Middle frontal gyrus (tissue), 1 donor: ENCODE results near the gene EVX2.

Experiments used
- DNase-seq: peaks from one replicate; pipeline ENCODE4 v3.0.0-alpha.2; 2015; ENCODE audit warnings: low spot score; ENCODE audit errors: extremely low spot score

The EVX2 gene

DNA sequence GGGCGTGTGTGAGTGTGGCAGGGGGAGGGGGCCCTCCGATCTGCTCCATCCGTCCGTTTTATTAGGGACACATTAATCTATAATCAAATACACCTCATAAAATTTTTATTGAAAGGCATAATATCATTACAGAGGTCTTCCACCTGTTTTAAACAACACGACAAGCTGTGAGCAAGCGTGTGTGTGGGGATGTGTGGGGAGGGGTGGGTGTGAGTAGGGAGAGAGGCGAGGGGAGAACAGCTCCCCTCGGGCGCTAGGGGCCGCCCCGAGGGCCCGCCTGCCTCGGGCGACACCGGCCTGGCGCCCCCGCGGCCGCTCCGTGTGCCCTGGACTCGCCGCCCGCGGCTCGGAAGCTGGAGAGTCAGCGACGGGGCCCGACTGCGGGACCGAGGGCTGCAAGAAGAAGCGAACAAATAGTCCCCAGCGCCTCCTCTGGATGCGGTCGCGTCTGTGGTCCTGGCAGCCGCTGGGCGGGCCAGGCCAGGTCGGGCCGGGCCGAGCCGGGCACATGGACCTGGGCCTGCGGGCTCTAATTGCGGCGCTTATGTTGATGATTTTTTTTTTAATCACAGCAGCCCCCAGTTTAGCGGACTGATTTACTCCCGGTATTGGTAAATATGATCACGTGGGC lies 38.4 kb upstream of the EVX2 start:
- DNase-seq = no peak

DNA sequence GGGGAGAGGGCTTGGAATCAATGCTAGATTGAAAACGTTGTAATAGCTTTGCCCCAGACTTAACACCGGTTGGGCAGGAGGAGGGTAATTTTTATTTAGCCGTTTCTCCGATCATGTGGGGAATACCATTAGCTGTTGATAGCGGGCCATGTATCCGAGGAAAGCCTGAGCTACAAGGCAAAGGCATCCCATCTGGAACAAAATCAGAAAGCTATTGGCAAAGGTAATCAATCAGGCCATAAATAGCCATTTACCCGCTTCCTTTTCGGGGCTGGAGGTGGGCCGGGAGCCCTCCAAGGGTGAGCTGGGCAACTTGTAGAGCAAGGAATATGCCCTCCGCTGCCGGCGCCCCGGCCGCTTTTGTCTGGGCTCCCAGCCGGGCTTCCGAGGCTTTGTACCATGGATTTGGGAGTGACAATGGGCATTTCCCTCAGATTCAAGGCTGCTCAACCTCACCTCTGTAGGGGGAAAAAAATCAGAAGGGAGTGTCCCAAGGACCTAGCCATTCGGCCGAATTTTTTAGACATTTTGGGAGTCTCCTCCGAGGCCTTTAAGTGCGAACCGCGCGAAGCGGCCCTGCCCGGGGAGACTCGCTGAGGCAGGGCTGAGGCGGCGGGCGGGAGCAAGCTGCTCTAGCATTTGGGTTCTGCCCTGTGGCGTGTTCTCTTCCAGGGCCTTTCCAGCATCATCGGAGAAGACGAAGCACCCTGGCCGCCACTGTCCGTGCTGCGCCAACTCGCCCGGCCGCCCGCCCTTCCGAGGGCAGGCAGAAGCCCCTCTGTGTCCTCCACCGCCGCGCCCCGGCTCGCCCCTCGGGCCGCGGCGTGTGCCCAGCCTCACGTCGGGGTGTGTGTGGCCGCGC lies 37.7 kb upstream of the EVX2 start:
- no peak for DNase-seq

DNA sequence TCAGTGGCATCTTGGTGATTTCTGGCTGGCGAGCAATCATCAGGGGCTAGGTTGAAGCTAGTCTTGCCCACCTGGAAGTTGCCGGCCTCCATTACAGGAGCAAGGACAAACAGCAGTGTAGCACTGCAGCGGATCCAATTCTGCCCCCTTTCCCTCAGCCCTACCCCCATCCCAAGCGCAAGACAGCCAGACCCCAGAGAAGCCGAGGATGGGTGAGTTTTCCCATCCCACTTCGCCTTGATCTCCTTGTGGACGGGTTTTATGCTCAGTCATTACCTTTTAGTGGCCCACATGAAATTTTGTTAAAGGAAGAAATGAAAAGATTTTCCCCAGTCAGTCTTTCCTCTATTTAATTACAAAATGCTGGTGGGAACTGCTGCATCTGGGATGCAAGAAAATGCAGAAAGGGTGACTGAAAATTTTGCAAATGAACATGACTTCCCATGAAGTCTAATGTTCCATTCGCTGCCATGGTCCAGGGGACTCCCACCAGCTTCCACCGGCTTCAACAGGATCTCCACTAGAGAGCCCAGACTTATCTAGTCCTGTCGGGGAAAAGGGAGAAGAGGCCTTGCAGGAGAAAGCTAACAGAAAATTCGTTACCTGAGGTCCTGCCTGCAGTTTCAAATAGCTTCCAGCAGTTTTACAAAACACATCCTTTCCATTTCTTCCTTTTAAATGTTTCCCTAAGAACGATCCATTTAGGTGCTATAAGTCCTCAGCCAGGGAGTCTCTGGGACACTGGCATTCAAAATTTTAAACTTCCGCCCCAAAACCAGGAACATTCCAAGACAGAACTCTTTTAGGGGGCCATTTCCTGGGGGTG lies 36.8 kb upstream of the EVX2 start:
- DNase-seq = no peak

DNA sequence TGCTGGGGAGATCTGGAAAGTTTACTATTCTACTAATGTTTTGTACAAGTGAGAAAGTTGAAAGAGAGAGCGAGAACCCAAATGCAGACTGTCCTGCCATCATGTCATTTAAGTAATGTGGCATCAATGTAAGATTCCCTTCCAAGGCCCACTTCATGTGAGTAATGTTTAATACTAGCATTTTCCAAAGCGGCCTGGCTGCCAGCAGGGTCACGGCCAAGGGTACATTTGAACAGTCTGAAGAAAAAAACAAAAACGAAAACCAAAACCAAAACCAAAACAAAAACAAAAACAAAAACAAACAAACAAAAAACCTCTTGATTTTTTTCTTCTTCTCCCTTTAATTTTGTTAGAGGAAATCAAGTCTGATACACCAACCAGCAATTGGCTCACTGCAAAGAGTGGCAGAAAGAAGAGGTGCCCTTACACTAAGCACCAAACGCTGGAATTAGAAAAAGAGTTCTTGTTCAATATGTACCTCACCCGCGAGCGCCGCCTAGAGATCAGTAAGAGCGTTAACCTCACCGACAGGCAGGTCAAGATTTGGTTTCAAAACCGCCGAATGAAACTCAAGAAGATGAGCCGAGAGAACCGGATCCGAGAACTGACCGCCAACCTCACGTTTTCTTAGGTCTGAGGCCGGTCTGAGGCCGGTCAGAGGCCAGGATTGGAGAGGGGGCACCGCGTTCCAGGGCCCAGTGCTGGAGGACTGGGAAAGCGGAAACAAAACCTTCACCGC lies 35.0 kb upstream of the EVX2 start:
- no peak for DNase-seq

DNA sequence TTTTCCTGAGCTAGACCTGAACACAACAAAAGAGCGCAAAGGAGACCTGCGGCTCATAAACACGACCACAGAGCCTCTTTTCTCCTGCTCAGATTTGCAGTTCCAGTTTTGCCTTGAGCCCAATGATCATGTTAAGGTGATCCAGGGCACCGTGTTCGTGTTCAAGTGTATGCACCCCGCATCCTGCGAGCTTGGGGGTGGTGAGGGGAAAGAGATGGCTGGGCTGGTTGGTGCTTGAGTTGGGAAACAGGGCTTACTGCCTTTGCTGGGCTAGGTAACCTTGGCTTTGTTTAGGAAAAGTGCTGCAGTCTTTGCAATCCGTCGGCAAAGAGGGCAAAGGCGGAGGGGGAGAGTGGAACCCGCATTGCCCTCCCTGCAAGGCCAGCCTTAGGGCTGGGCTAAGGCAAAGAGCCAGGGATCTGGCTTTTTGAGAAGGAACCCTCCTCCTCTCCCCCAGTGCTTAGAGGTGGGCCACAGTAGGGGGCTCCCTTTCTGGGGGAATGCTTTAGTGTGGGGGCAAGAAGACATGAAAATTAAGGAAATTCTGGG lies 34.1 kb upstream of the EVX2 start:
- no peak for DNase-seq

DNA sequence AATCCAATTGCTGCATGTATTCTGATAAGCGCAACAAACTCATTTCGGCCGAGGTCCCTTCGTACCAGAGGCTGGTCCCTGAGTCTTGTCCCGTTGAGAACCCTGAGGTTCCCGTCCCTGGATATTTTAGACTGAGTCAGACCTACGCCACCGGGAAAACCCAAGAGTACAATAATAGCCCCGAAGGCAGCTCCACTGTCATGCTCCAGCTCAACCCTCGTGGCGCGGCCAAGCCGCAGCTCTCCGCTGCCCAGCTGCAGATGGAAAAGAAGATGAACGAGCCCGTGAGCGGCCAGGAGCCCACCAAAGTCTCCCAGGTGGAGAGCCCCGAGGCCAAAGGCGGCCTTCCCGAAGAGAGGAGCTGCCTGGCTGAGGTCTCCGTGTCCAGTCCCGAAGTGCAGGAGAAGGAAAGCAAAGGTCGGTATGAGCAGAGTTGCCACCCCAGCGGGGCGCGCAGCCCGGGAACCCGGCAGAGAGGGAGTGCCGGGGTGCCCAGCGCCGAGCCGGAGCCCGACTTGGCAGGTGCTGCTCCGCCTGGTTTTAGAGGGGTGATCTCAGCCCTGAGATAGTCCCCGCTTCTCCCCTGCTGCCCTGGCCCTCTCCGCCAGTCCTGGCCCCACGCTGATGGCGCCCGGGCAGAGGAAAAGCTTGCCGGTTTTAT lies 33.5 kb upstream of the EVX2 start:
- DNase-seq = no peak

DNA sequence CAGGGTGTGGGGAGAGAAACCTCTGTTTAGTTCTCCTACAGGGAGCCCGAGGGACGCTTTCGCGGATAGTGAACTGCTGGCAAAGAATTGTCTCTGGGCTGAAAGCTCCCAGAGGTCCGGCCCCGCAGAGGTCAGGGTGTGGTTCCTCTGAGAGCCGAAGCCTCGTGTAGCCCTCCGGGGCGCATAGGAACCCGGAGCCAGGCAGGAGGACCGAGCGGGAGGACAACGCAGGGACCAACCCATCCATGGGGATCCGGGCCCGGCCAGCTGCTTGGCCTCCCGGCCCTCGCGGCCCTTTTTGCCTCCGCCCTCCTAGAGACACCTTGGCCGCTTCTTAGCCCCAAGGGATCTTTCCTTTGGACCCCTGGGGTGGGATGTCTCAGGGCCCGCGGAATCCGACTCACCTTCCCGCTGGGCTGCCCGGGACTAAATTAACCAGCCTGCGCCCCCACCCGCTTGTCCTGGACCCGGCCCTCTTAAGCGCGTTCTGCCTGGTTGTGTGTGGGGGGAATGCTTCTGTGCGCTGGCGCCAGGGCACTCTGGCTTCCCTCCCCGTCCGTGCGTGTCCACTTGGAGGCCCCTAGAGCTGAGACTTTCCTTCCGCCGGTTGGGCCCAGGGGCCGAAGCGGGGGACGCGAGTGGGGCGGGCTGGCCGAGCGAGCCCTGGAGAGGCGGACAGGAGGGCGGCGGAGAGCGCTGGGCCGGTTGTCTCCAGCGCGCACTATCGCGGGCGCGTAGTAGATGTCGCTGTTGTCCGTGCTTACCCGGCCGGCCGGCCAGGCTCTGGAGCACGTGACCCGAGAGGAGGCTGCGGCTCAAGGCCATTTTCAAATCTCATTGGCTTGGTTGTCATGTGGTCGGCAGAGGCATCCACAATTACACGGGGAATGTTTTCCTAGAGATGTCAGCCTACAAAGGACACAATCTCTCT lies 32.4 kb upstream of the EVX2 start, which contains the start of gene HOXD10:
HOXD10 (plus strand) TSS at position 896 of the 931 bp plus-strand sequence. CDS start 56 bp downstream, outside the sequence.
- no peak for DNase-seq

DNA sequence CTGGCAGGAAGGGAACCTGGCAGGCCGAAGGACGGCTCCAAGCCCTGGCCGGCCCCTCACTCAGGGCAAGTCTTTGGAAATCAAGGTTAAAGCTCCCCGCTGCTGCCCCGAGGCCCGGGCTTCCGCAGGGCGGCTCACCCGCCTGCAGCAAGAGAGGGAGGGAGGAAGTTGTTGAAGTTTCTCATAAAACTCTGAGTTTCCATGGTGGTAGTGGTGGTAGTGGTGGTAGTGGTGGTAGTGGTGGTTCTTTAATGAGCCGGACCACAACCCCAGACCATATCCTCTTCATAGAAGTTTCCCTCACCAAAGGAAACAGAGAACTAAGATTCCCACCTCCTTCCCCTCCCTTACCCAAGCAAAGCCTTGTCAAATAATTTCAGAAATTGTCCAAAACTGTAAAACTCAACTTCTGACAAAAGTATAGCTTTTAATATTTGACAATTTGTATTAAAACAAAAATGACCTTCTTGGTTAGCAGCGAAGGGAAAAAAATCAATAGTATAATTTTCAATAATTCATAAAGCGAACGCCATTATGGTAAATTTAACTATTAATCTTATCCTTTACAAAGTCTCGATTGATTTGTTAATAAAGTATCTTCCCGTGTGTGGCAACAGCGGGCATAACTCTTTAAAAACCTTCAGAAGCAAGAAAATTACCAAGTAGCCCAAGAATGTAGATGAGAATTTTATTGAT lies 31.3 kb upstream of the EVX2 start:
- DNase-seq = no peak

DNA sequence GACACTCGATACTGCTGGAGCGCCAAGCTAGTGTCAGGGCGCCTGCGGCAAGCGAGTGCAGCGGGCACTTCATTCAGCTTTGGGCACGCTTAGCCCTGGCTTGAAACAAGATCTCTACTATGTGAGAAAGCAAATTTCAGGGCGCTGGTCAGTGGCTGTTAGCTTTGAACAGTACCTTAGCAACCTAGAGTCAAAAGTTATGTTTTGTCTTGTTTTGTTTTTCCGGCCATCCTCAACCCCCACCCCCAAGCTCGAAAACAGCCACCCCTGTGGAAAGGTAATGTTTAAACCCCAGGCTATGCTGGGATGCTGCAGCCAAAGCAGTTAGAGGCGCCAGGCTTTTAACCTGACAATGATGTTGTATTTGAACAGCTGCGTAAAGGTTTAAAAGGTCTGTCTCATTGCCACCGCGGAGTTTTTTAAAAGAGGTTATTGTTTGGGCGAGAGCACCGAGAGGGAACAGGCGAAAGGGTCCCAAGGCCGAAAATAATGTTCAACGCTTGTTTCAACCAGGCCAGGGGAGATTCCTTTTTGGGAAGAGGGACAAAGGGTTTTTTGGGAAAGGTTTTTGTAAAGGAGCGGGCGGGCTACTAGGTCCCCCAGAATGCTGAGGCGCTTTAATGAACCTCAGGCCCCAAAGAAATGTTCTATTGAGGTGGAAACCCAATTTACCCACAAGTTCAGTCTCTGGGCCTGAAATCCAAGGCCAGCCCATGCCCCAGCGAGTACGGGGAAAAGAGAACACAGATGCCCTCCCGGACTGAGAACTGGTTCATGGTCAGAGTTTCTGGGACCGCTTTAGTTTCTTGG lies 30.6 kb upstream of the EVX2 start:
- DNase-seq = no peak

DNA sequence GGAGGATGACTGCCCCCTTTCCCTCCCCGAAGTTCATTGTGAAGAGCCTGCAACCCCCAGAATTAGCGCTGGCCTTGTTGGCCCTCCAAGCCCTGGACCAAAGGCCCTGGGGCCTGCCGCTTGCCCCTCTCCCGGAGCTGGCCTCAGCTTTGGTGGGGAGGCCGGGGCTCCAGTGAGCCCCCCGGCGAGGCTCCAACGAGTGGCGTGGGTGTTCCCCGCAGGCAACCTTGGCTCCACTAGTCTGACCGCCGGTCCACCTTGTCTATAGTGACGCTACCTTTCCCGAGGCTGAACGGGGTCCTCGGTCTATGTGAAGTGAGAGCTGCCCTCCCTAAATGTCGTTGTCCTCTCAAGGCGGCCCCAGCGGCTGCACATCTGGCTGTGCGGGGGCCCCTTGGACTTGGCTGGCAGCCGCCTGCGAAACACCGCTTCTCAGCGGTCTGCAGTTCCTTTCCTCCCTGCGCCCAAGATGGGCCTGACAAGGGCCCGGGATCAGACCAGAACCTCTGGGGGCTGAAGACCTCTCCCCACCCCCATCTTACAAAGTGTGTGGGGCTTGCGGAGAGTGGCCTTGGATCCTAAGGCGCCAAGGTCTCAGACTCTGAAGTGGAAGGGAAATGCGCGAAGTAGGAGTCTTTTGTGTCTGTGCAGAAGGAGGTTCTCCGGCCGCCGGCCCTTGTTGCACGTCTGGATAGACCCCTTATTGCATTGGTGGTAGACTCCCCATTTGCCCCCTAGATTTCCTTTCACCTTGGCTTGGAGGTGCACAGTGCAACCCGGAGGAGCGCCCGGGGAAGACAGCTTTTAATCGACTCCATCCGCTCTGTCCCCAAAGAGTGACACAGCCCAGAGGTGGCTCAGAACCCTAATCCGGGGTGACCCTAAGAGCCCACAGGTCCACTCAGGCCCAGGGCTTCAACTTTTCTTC lies 28.9 kb upstream of the EVX2 start:
- DNase-seq = no peak

DNA sequence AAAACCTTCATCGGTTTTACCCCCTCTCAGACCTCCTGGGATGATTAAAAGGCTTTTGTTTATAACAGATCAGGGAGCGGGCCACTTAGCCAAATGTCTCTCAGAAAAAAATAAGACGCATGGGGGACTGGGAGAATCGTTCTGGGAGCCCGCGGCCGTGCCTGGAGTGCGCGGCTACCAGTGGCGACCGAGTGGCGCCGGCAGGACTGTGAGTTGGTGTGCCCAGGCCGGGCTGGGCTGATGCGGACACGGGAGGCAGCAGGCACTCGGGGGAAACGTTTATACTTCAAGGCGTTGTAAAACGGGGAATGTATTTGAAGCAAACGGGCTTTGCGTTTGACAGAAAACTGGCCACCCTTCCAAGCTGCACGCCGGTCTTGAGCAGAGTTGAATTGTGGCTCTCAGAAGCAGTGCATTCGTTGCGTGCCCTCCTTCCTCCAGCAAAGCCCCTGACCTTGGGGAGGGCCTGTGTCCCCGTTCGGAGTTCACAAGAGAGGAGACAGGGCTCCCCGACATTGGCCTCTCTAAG lies 28.1 kb upstream of the EVX2 start:
- no peak for DNase-seq

DNA sequence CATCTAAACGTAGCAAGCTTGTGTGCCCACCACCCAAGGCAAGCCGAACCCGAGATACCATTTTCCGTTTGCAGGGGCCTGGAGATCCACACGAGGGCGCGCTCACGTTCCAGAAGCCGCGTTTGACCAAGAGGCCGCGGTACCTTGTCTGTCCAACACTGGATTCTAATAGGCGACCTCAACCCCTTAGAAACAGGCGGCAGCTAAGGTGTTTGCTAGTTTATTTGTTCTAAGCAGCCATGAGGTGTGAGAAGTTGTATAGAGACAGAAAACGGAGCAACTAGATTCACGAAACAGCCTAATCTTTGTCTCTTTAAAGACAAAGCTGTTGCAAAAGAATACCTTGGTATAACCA lies 27.5 kb upstream of the EVX2 start:
- no peak for DNase-seq

DNA sequence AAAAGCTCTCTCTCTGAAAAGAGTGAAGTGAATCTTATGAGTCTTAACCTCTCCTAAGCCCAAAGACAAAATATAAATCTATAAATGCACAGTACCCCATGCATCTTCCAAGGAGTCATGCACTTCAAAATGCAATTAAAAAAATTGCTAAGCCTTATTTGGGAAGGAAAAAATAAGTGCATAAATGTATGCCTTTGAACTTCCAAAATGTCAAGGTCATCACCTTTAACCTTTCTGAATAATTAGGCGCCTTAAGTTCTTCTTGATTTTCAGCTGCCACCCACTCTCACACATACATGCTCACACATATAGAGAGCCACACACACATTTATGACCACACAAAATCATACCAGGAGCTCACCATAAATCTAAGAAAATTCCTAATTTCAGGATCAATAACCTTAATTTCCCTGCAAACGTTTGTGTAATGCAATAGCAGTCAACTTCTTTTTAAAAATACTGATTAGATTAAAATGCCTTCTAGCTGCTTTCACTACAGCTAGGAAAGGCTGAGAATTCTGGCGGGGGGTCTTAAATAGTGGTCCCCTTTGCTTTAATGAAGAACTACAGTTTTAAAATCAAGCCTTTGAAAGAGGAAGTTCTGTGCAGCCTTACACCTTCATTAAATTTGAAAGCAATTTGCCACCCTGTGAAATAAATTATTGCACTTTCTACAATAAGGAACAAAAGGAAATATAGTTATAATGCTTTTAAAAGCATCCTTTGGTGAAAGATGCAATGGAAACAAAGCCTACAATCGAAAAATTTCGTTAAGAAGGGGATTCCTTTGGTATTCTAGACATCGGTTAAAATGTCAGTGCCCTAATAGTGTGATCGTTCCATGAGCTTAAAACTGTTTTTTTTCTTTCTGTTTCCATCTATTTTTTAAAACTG lies 26.9 kb upstream of the EVX2 start:
- DNase-seq = no peak

DNA sequence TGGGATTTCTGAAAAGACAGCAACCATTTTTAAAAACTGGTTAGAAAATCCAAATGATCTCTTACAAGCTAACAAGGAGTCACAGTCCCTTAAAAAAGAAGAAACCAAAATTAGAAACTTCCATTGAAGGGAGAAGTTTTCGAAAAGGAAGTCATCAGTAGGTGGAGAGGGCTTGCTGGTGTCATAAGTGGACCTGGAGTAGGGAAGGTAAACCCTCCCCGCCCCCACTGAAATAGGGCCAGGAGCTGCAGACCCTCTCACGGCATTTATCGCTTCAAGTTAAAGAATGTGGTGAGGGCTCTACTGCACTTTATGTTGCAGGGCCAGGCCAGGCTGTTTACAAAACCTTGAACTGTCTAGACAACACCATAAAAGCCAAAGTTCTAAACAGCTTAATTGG lies 26.2 kb upstream of the EVX2 start:
- DNase-seq = no peak

DNA sequence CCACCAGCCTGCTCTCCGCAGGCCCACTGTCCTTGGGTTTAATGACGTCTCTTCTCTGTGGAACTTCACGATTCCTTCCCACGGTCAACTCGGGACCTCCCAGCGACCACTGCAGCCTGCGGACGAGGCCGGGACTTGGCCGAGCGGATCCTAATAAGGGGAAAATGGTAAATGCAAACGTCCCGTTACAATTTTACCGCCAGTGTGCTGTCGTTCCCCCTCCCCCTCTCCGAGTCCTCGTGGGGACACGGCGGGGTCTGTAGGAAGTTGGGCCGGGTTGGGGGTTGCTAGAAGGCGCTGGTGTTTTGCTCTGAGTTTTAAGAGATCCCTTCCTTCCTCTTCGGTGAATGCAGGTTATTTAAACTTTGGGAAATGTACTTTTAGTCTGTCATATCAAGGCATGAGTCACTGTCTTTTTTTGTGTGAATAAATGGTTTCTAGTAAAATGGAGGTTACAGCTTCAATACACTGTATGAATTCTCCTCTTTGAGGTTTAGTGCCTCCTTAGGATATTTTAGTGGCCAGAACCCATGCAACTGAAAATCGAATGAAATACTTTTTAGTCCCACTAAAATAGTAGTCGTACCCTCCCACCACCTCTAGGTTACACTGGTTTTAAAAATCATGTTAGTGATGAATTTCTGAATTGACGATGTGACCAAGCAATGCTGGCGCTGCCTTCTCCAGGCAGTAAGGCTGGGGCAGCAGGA lies 25.6 kb upstream of the EVX2 start:
- DNase-seq = no peak
